ENCODE measurements around the gene LAIR1.
"Not testable (repeated sequence)": the region's sequence is repeated elsewhere in the genome, so short reads cannot be mapped to it uniquely, and the experiment has no call there.

The LAIR1 gene

GRCh38 chr19:54375181-54375938 lies 10.6 kb upstream of the LAIR1 start:
- not testable (repeated sequence) for DNase-seq

DNA sequence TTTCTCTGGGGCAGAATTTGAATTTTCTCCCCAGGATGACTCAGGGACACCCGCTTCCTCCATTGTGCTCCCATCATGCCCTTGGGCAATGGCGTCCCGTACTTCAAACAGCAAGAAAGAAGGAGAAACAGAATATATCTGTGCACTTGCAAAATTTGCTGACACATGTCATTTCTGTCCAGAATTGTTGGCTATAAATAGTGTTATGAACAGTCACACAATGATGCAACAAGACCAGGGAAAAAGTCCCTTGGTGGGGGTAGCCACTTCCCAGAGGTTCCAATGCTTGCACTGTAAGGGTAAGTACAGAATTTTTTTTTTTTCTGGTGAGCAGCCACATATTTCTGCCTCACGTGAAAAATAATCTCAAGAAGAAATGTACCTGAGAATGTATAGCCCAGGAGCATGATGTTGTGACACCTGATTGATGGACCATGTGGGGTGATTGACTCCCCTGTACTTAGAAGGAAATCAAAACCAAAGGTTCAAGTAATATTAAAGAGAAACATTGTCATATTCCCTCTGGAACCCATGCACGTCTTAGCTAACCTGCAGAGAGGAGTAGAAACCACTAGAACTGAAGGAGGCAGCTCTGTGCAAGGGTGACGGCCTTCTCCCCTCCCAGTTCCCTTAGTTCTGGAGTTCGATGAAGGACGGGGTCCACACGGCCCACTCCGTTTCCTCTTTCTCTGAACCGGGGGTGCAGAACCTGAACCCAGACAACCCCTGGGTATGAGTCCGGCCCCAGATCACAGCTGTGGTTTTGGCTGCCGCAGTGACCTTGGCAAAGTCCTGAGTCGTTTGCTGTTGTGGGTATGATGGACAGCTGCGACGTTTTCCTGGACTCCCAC lies 9.3 kb upstream of the LAIR1 start:
- DNase-seq: no peak

DNA sequence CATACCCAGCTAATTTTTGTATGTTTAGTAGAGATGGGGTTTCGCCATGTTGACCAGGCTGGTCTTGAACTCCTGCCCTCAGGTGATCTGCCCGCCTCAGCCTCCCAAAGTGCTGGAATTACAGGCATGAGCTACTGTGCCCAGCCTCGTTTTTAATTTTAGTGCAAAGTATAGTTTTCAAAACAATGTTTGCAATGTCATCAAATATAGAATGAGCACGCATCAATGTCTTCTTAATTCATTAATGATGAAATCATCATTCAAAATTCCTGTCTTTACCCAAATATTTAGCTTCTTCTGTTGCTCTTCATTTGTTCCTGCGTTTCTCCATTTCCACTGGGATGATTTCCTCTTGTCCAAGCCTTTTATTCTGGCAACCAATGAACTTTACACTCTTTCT lies 6.7 kb upstream of the LAIR1 start:
- not testable (repeated sequence) for DNase-seq

- DNase-seq: not testable (repeated sequence)
These were observed 5.7 kb upstream of the LAIR1 start for GRCh38 chr19:54370434-54370796.

DNA sequence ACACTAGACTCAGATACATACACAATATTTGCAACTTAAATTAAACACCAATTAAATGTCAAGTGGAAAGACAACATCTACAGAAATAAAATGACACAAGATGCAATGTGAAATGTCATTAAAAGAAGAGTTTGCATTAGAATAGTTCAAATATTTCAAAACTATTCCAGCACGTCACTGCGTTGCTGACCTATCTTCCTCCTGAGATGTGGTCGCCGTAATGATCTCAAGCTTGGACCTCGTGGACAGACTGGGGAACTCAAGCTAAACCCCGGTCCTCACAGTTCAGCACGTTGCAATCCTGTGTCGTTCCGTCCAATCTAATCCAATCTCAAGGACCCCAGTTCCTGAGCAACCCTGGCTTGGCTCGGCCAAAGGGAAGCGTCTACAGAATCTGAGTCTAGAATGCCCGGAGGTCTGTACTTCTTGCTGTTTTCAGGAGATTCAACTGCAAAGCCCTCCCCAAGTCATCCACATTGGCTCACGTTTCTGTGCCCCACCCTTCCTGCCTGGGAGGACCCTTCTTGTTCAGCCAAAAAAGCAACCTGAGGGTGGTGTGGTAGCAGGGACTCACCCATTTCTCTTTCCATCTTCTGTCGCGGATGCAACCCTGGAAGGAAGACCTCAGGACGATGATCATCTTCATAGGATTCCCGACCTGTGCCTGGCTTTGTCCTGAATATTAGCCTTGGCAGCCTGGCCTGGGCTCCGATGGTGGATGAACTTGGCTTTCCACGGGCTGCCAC lies 5.1 kb upstream of the LAIR1 start:
- DNase-seq: not testable (repeated sequence)

DNA sequence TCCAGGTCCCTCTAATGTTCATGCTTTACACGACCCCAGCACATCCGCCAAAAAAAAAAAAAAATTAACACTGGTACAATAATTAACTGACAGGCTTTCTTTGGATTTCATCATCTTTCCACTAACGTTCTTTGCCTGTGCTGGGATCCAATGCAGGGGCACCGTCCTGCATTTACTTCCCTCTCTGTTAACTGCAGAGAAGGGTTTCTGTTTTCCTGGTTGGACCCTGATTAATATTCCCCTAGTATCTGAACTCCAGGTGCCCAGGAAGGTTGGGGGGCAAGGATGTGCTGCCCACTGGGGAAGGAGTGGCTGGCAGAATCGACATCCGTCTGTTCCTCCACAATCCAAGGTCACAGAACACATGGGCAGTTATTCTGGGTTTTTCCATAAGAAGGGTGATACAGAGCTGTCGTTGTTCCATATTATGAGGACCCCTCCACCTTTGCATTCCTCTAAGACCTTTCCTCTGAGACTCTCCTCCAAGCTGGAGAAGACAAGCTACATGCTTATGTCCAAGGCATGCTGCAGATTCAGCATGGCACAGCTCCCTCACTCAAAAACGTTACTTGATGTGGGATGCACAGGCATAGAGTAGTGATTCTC lies 4.5 kb upstream of the LAIR1 start:
- no peak for DNase-seq

GRCh38 chr19:54366811-54367210 lies 2.1 kb upstream of the LAIR1 start:
- no peak for DNase-seq

DNA sequence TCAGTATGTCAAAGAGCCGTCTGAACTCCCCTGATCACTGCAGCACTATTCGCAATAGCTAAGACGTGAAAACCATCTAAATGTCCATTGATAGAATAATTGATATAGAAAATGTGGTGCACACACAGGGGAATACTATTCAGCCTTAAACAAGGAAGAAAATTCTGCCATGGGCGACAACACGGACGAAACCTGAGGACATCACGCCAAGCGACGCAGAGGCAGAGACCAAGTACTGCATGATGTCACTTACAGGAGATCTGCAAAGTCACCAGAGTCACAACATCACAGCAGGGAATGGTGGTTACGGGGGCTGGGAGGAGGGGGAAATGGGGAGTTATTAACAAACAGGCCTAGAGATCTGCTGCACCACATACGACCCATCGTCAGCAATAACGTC lies 1.1 kb upstream of the LAIR1 start:
- DNase-seq: not testable (repeated sequence)

- not testable (repeated sequence) for DNase-seq
These were observed 2.9 kb downstream of the LAIR1 start for GRCh38 chr19:54361680-54362422.

- not testable (repeated sequence) for DNase-seq
These were observed 5.4 kb downstream of the LAIR1 start for GRCh38 chr19:54359149-54359820.

DNA sequence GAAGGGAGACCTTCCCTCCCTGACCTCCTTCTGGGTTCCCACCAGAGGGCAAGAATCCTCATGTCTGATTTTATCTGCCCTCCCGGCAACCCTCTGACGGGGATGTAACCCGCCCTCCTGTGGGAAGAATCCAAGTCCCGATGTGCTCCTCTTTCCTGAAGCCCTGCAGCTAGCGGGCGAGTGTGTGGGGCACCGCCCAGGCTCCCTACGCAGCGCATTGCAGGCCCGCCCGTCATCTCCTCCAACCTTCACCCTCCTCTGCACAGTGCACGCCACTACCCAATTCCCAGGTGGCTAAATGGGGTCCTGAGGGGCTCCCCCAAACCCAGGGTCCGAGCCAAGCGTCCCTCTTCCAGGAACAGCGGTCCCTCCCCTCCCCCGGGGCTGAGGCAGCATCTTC lies 7.3 kb downstream of the LAIR1 start:
- DNase-seq: no peak

DNA sequence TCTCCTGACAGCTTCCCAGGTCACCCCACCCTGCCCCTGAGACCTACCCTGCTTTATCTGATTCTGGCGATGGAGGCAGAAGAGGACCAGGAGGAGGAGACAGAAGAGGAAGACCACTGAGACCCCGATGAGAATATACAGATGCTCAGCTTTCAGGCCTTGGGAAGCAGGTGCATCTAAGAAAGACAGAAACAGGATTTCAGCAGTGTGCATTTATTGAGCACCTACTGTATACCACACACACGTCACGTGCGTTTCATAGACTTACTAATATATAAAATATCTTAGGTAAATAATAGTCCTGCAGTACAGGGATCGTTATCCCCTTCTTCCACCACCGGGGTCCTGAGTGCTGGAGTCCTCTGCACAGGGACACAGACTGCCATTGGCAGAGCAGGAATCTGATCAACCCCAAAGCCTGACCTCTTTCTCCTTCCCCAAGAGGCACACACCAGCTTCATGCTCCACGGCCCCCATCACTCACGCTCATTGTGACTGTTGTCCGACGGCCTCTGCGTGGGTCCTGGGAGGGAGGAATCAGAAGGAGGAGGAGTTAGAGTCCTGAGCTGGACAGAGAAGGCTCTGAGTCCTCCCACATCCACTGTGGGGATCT lies 8.2 kb downstream of the LAIR1 start:
- DNase-seq: no peak

GRCh38 chr19:54355675-54356074 lies 9.1 kb downstream of the LAIR1 start:
- DNase-seq: no peak

DNA sequence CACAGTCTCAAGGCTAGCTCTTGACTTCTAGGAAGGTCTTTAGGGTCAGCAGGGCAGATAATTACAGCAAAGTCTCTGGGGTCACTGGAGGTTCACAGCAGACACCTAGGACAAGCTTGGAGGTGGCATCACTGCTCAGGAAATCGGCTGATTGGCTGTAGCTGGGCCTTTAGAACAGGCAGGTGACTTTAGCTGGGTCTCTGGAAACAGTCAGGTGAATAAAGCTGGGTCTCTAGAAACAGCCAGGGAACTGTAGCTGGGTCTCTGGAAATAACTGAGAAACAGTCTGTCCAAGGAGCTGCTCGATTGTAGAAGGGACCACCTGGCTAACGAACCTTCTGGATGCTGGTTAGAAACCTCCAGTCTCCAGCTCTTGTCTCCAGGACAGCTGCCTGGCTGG lies 10.0 kb downstream of the LAIR1 start:
- no peak for DNase-seq

DNA sequence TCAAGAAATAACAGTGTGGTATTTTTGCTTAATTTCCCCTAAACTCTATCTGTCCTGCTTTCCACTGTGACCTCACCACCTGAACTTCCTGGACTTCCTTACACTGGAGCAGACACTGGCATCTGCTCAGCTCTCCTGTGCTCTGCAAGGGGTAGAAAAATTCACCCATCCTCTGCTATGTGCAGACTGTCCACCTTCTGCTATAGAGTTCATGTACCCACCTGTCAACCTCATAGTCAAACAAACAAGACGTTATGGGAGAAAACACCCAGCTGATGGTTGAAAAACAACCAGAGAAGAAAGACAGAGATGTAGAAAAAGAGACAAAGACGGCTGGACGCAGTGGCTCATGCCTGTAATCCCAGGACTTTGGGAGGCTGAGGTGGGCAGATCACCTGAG lies 12.2 kb downstream of the LAIR1 start:
- DNase-seq: no peak

- DNase-seq: no peak
These were observed 12.7 kb downstream of the LAIR1 start for GRCh38 chr19:54352041-54352440.

GRCh38 chr19:54351474-54351873 lies 13.3 kb downstream of the LAIR1 start:
- no peak for DNase-seq

DNA sequence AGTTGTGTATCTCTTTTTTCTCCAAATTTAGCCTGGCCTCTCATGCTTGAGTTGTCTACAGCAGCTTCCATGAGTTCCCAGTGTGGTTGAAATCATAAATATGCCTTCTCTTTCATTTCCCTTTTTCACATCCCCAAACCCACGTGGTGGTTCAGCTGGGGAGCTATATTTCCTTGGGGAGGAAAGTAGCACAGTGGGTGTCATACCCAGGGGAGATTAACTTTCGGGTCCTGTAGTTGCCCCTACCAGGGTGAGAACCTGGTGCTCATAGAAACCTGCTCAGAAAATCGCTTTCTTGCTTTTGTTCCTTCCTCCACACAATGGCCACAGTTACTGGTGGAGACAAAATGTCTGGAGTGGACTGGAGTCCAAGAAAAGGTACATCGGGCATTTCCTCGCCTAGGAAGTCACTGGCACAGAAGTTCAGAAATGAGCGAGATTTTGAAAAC lies 18.8 kb downstream of the LAIR1 start:
- no peak for DNase-seq

DNA sequence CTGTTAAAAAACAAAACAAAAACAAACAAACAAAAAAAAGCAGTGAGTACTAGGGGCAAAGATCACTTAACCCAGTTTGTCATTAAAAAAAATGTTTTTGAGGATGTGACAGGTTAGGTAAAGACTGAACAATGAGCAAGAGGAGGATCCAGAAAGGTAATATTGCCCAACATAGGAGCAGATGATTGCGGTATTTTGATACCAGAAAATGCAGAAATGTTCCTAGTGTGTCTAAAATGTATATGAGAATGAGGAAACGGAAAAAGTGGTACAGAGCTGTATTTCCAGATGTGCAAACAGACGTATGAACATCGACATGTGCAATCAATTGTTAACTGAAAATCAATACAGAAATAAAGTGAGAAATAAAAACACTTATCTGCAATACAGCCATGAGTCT lies 20.9 kb downstream of the LAIR1 start:
- DNase-seq: no peak

GRCh38 chr19:54341295-54341694 lies 23.4 kb downstream of the LAIR1 start:
- DNase-seq: no peak

GRCh38 chr19:54339646-54340358 lies 24.9 kb downstream of the LAIR1 start:
- DNase-seq: no peak
